Peyer's patch (tissue), 4 donors: Measurements from ENCODE around the gene CDH4. TPM values are rescaled to one million over a fixed set of nuclear protein-coding genes. Genes with fewer than 3 reads are reported as not detected.

Experiments used
- DNase-seq, 3 donors: peaks; one replicate each; pipeline ENCODE4 v3.0.0-alpha.2; 2017 to 2019
- H3K27ac ChIP-seq, 4 donors: fragments of 200-600 bp; sonication (generic); one replicate each; pipeline ENCODE4 v1.5.1; 2016 to 2019
- H3K27me3 ChIP-seq, 2 donors: fragments of 200-600 bp; sonication (generic); one replicate each; pipeline ENCODE4 v1.5.1; 2019
- H3K36me3 ChIP-seq, 3 donors: fragments of 200-600 bp; sonication (generic); one replicate each; pipeline ENCODE4 v1.5.1; 2016 to 2019
- H3K4me1 ChIP-seq, 4 donors: fragments of 200-600 bp; sonication (generic); one replicate each; pipeline ENCODE4 v1.5.1; 2016 to 2019
- H3K4me3 ChIP-seq, 4 donors: fragments of 200-600 bp; sonication (generic); 1 replicate in 3 of 4; 2 replicates in 1 of 4; pipeline ENCODE4 v1.5.1; 2016 to 2019; ENCODE audit warnings: mild to moderate bottlenecking in 1 of 4
- H3K9me3 ChIP-seq, 4 donors: fragments of 200-600 bp; sonication (generic); one replicate each; pipeline ENCODE4 v1.5.1; 2016 to 2019; ENCODE audit warnings: mild to moderate bottlenecking in 1 of 4
- CTCF ChIP-seq, 6 experiments: fragments of 450-650 bp in 4 of 6; fragments of 200-600 bp in 2 of 6; sonication (generic) in 1 of 6; IDR thresholded peaks; one replicate each; pipeline ENCODE4 v1.5.1; 2017 to 2019; ENCODE audit warnings: antibody characterized with exemption in 6 of 6, mild to moderate bottlenecking in 3 of 6, moderate library complexity in 1 of 6
- POLR2A ChIP-seq, 2 donors: fragments of 450-650 bp; IDR thresholded peaks; one replicate each; pipeline ENCODE4 v1.5.1; 2017; ENCODE audit warnings: antibody characterized with exemption in 2 of 2, mild to moderate bottlenecking in 2 of 2, moderate library complexity in 2 of 2
- total RNA-seq, 4 donors: library from RNA; depleted of rRNA; stranded (reverse); fragments of >200 nt; gene quantifications; one replicate each; pipeline ENCODE4 v1.1.0, GENCODE V29; 2016

The CDH4 gene
- total RNA-seq, 4 donors from 2014 or later, result 0.27 TPM; not detected in 3

GRCh38 chr20:61682114-61682995, 430.3 kb downstream of the CDH4 start:
- no peak for DNase-seq
- Histone ChIP-seq H3K27me3 (no peaks in the 10 kb centered on the region), H3K36me3 (no peaks in the 10 kb centered on the region)

DNA sequence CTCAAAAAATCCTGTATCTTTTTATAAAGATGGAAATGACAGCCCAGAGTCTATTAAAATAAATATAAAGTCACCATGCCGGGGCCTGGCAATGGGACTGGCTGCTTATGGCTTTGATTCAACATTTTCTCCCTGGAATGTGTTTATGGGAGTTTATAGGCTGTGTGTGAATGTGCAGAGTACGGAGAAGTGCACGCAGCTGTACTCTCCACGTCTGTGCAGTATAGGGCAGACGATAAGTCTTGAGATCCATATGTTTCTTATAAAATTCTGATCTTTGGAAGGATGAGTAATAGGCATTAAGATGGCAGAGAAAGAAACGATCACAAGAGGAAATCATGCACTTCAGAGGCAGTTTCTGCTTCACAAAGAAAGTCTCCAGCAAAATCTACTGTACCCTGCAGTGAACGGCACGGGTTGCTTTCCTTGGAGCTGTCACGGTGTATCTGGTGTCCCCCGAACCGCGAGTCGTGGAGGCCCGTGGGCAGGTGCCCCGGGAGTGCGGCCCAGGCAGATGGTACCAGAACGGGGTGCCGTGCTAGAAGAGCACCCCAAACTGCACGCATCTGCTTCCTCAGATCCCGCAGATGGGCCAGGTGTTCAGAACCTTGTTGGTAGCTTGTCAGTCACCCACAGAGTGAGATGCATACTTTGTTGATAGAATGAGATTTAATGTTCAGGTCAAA, 431.1 kb downstream of the CDH4 start:
- TF ChIP-seq POLR2A (IDR thresholded peaks at IDR 0.05), result no peak
- TF ChIP-seq CTCF (IDR thresholded peaks at IDR 0.05), result no peak
- H3K4me3 ChIP-seq, result no peak overlapping the region
- DNase-seq, result no peak
- H3K27me3 ChIP-seq, result no peaks in the 10 kb centered on the region
- H3K36me3 ChIP-seq, result no peaks in the 10 kb centered on the region
- no peaks in the 10 kb centered on the region for H3K9me3 ChIP-seq
- H3K4me1 ChIP-seq, result no peaks in the 10 kb centered on the region
- no peak overlapping the region for H3K27ac ChIP-seq

More at GRCh38 chr20:61682114-61682995, 430.3 kb downstream of the CDH4 start:
- Histone ChIP-seq H3K4me1 (no peaks in the 10 kb centered on the region), H3K4me3 (no peak overlapping the region), H3K9me3 (no peaks in the 10 kb centered on the region), H3K27ac (no peak overlapping the region)
- no peak for TF ChIP-seq POLR2A (IDR thresholded peaks at IDR 0.05)
- no peak for TF ChIP-seq CTCF (IDR thresholded peaks at IDR 0.05)

GRCh38 chr20:61683721-61684120, 431.7 kb downstream of the CDH4 start:
- Histone ChIP-seq H3K36me3 (no peaks in the 10 kb centered on the region), H3K4me3 (no peak overlapping the region), H3K27me3 (no peaks in the 10 kb centered on the region), H3K27ac (no peak overlapping the region), H3K4me1 (no peaks in the 10 kb centered on the region), H3K9me3 (no peaks in the 10 kb centered on the region)
- TF ChIP-seq POLR2A (IDR thresholded peaks at IDR 0.05) (no peak), CTCF (IDR thresholded peaks at IDR 0.05) (no peak)
- DNase-seq, result no peak

GRCh38 chr20:61684136-61684535, 432.1 kb downstream of the CDH4 start:
- no peaks in the 10 kb centered on the region for H3K9me3 ChIP-seq
- no peaks in the 10 kb centered on the region for H3K36me3 ChIP-seq
- no peak for DNase-seq
- H3K4me1 ChIP-seq, result no peaks in the 10 kb centered on the region
- H3K27me3 ChIP-seq, result no peaks in the 10 kb centered on the region
- TF ChIP-seq CTCF (IDR thresholded peaks at IDR 0.05) (no peak), POLR2A (IDR thresholded peaks at IDR 0.05) (no peak)
- H3K27ac ChIP-seq, result no peak overlapping the region
- H3K4me3 ChIP-seq, result no peak overlapping the region

- Histone ChIP-seq H3K27me3 (no peaks in the 10 kb centered on the region), H3K27ac (no peak overlapping the region), H3K4me1 (no peaks in the 10 kb centered on the region), H3K36me3 (no peaks in the 10 kb centered on the region), H3K9me3 (no peaks in the 10 kb centered on the region), H3K4me3 (no peak overlapping the region)
- no peak for TF ChIP-seq CTCF (IDR thresholded peaks at IDR 0.05)
- no peak for TF ChIP-seq POLR2A (IDR thresholded peaks at IDR 0.05)
- DNase-seq, result no peak
Observed at GRCh38 chr20:61684583-61685235, 432.6 kb downstream of the CDH4 start.
